ENCODE measurements around the gene SNIP1.
"Not testable (repeated sequence)": the region's sequence is repeated elsewhere in the genome, so short reads cannot be mapped to it uniquely, and the experiment has no call there.

Gene SNIP1

GRCh38 chr1:37533317-37534093 is 20.6 kb downstream of the SNIP1 start:
- TF ChIP-seq CTCF (conservative IDR thresholded peaks at IDR 0.05; ENCODE audit: control insufficient read depth, insufficient read depth, low read depth, low read length): no peak
- H3K4me3 ChIP-seq (ENCODE audit: control insufficient read depth, low read depth, low read length): no peak overlapping the region
- no peak for DNase-seq (ENCODE audit: low read depth)

- not testable (repeated sequence) for DNase-seq (ENCODE audit: low read depth); H3K4me3 ChIP-seq (ENCODE audit: control insufficient read depth, low read depth, low read length)
Observed at GRCh38 chr1:37532418-37533156, 21.5 kb downstream of the SNIP1 start.

DNA sequence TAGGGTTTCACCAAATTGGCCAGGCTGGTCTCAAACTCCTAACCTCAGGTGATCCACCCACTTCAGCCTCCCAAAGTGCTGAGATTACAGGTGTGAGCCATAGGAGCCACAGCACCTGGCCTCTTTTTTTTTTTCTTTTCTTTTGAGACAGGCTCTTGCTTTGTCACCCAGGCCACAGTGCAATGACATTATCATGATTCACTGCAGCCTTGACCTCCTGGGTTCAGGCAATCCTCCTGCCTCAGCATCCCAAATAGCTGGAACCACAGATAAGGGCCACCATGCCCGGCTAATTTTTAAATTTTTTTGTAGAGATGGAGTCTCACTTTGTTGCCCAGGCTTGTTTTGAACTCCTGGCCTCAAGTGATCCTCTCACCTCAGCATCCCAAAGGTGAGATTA is 24.2 kb downstream of the SNIP1 start:
- H3K4me3 ChIP-seq (ENCODE audit: control insufficient read depth, low read depth, low read length); DNase-seq (ENCODE audit: low read depth): not testable (repeated sequence)

DNA sequence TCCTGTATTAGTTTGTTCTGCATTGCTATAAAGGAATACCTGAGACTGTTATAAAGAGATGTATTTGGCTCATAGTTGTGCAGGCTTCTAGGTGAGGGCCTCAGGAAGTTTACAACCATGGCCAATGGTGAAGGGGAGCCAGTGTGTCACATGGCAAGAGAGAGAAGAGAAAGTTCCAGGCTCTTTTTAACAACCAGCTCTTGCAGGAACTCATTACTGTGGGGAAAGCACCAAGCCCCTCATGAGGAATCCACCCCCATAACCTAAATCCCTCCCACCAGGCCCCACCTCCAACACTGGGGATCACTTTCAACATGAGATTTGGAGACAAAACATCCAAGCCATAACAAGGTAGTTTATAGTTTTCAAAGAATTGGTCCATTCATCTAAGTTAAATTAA is 34.5 kb downstream of the SNIP1 start:
- no peak for DNase-seq (ENCODE audit: low read depth)
- no peak for TF ChIP-seq CTCF (conservative IDR thresholded peaks at IDR 0.05; ENCODE audit: control insufficient read depth, insufficient read depth, low read depth, low read length)
- H3K4me3 ChIP-seq (ENCODE audit: control insufficient read depth, low read depth, low read length): no peak overlapping the region

DNA sequence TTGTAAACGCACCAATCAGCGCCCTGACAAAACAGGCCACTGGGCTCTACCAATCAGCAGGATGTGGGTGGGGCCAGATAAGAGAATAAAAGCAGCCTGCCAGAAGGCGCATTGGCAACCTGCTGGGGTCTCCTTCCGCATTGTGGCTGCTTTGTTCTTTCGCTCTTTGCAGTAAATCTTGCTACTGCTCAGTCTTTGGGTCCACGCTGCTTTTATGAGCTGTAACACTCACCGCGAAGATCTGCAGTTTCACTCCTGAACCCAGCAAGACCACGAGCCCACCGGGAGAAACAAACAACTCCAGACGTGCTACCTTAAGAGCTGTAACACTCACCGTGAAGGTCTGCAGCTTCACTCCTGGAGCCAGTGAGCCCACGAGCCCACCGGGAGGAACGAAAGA is 35.2 kb downstream of the SNIP1 start:
- not testable (repeated sequence) for H3K4me3 ChIP-seq (ENCODE audit: control insufficient read depth, low read depth, low read length)

DNA sequence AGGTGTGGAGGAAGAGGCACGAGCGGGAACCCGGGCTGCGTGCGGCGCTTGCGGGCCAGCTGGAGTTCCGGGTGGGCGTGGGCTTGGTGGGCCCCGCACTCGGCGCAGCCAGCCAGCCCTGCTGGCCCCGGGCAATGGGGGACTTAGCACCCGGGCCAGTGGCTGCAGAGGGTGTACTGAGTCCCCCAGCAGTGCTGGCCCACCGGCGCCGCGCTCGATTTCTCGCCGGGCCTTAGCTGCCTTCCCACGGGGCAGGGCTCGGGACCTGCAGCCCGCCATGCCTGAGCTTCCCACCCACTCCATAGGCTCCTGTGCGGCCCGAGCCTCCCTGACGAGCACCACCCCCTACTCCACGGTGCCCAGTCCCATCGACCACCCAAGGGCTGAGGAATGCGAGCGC is 35.9 kb downstream of the SNIP1 start:
- not testable (repeated sequence) for DNase-seq (ENCODE audit: low read depth); H3K4me3 ChIP-seq (ENCODE audit: control insufficient read depth, low read depth, low read length)

More for the DNA sequence above, 35.2 kb downstream of the SNIP1 start:
- DNase-seq (ENCODE audit: low read depth): not testable (repeated sequence)

- DNase-seq (ENCODE audit: low read depth): no peak
- no peak overlapping the region for H3K4me3 ChIP-seq (ENCODE audit: control insufficient read depth, low read depth, low read length)
- TF ChIP-seq CTCF (conservative IDR thresholded peaks at IDR 0.05; ENCODE audit: control insufficient read depth, insufficient read depth, low read depth, low read length): no peak
Observed at GRCh38 chr1:37517569-37517968, 36.5 kb downstream of the SNIP1 start.

DNA sequence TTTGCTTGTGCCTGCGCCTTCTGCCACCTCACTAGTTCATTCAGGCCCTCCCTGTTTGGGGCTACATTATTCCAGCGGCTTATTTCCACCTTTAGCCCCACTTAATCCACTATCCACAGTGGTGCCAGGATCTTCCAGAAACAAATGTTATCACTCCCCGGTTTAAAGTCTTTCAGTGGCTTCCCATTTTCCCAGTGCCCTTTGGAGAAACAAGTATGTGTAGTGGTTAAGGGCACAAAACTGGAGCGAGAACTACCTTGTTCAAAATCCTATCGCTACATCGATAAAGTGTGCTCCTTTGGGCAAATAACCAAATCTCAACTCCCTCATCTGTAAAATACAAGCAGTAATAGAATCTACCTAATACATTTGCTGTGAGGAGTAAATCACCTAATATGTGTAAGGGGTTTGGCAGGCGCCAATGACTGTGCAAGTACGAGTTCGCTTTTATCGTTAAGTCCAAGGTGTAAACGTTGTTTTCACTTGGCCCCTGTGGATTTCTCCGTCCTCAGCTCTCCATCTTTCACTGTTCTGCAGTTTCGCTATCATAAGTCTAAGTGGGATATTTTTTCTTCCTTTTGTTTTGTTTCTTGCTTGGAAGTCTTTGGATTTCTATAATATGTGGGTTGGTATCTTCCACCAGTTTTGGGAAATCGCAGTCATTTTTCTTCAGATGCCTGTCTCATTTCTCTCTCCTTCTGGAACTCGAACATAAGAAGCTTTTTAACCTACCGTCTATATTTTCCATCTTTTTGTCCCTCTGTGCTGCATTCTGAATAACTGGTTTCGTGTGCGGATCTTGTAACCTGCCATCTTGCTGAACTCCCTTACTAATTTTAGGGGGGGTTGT is 38.7 kb downstream of the SNIP1 start:
- DNase-seq (ENCODE audit: low read depth): no peak
- TF ChIP-seq CTCF (conservative IDR thresholded peaks at IDR 0.05; ENCODE audit: control insufficient read depth, insufficient read depth, low read depth, low read length): no peak
- peak overlapping the region; percentile 67 for H3K4me3 ChIP-seq (ENCODE audit: control insufficient read depth, low read depth, low read length)
